AG09309 (cell line): ENCODE results near the gene CDK5RAP1.

Experiments
- DNase-seq: peaks from one replicate; pipeline ENCODE4 v3.0.0-alpha.2; 2010; ENCODE audit warnings: low read depth
- H3K4me3 ChIP-seq: 2 replicates; pipeline ENCODE4 v1.5.1; 2011; ENCODE audit warnings: mild to moderate bottlenecking, low read depth, low read length, moderate library complexity; ENCODE audit not compliant: control insufficient read depth
- CTCF ChIP-seq: IDR thresholded peaks from 2 replicates; pipeline ENCODE4 v1.5.1; 2011; ENCODE audit warnings: mild to moderate bottlenecking, low read depth, low read length, inconsistent platforms; ENCODE audit not compliant: insufficient read depth, control insufficient read depth; ENCODE audit errors: missing control alignments

CDK5RAP1 gene

DNA sequence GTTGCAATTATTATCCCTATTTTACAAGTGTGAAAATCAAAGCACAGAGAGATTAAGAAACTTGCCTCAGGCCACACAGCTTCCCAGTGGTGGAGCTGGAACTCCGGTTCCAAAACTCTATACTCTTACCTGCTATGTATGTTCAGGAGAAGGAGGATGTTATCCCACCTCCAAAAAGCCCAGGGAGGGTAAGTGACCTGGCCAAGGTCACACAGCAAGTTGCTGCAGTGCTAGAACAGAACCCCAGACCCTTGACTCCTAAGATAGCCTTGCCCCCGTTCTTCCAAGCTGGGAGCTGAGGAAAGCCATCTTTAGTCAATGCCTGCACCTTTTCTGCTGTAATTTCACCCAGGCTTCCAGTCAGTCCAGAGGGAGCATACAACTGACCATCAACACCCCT is 76.0 kb downstream of the CDK5RAP1 start:
- no peak for DNase-seq
- no peak for TF ChIP-seq CTCF
- H3K4me3 ChIP-seq: no peak overlapping the region

DNA sequence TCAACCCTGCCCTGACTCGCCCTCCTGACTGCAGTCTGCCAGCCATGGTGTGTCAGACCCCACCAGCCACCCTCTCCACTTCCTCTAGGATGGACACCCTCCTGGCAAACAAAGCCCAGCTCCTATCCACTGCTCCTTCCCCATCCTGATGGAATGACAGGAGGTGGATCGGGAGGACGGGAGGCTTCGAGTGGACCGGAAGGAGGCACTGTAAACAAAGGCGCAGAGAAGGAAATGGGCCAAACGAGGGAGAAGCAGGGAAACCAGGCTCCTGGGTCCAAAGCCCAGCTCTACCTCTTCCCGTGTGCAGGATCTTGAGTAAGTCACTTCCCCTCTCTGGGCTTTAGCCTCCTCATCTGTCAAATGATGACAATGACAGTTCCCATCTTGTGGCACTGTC is 78.1 kb downstream of the CDK5RAP1 start:
- no peak for DNase-seq
- H3K4me3 ChIP-seq: no peak overlapping the region
- TF ChIP-seq CTCF: no peak

- DNase-seq: no peak
- TF ChIP-seq CTCF: no peak
- H3K4me3 ChIP-seq: no peak overlapping the region
Observed at GRCh38 chr20:33322456-33322855, 78.9 kb downstream of the CDK5RAP1 start.

DNA sequence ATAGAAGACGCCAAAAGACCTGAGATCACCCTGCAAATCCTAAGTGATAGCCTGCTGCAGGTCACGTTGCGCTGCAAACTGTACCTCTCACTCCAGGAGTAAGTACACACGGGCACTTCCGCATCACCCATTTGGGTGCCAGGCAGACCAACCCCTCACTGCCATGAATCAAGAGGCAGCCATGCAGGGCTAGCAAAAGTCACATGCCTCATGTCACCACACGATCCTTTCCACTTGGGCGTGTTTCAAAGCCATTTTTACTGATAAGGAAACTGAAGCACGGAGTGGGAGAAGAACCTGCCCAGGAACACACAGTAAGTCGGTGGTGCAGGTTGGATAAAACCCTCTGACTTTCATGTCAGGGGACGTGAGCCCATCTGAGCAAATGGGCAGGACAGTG is 81.3 kb downstream of the CDK5RAP1 start:
- TF ChIP-seq CTCF: no peak
- H3K4me3 ChIP-seq: no peak overlapping the region
- DNase-seq: no peak

DNA sequence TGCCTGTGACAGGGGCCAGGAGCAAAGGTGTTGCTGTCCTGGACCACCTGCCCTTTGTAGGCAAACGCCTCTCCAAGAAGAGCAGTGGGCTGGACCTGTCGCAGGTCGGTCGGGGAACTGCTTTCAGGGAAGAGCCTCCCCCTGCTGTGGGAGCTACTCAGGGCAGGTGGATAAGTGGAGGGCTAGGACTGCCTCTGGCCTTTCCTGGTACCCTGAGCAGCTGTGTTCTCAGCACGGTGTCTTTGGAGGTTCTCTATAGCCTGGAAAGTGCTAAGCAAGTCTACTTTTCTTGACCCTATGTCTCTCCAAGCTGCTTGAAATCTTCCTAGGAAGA is 83.3 kb downstream of the CDK5RAP1 start:
- TF ChIP-seq CTCF: no peak
- no peak overlapping the region for H3K4me3 ChIP-seq
- DNase-seq: no peak

DNA sequence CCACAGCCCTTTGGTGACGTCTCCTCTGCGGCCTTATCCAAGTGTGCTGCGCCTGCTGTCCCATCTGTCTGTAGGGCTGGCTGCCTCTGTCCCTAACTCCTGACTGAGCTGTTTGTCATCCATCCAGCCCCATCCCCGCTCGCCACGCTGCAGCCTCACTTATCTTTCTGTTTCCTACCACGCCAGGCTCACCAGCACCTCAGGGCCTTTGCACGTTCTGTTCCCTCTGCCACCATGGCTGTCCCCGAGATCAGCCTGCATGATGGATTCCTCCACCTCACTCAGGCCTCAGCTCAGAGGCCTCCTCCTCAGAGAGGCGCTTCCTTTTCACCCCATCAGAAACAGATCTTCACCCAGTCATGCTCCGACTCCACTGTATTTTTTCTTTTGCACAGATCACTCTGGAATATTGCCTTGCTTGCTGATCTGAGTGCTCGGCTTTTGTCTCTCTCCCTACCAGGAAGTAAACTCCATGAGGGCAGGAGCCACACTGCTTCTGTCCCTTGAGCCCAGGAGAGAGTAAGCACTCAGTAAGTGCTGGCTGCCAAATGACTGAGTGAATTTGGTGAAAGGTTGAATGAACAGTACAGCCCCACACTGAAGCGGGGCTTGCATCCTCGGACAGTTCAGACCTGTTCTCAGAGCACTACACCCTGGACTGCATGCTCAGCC is 83.8 kb downstream of the CDK5RAP1 start:
- DNase-seq: no peak
- no peak overlapping the region for H3K4me3 ChIP-seq
- no peak for TF ChIP-seq CTCF

- DNase-seq: no peak
- no peak for TF ChIP-seq CTCF
- no peak overlapping the region for H3K4me3 ChIP-seq
Observed at GRCh38 chr20:33316958-33317357, 84.4 kb downstream of the CDK5RAP1 start.
